ENCODE measurements around the gene TUBA3D.
"Not testable (repeated sequence)": the region's sequence is repeated elsewhere in the genome, so short reads cannot be mapped to it uniquely, and the experiment has no call there.

The TUBA3D gene

DNA sequence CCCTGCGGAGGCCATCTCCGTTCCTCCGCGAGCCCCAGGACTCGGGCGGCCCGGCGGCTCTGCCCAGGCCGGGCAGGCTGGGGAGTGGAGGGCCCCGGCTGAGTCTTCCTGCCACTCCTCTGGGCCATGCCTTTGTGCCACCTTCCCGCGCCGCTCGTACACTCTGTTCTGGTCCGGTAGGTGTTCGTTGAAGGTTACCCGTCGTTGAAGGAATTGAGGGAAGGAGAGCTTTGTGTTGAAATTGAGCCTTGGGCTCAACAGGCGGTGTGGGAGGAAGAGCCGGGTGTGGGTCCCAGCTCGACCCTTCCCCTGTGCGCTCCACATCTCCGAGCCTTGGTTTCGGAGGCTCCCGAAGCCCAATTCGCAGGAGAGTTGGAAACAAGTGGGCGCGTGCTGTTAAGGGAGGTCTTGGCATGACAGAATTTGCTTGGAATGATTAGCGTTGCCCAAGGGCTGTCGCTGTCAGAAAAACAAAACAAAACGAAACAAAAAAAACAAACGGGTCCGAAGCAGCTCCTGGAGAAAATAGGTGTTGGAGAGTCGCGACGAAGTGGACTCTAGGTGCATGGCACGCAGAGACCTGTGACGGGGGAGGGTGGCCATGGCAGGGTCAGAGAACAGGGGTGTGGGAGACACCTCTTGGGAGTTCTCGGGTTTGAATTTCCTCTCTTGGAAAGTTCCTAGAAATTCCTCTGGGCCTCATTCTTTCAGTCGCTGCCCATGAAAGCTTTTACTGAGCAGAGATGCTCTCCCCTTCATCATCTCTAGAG, 17.5 kb downstream of the TUBA3D start:
- TF ChIP-seq ZNF565 (CRISPR knock-in tag; conservative IDR thresholded peaks at IDR 0.05; ENCODE audit: low read depth) (no peak), ZFP3 (CRISPR knock-in tag; IDR thresholded peaks at IDR 0.05) (no peak), RARB (CRISPR knock-in tag; IDR thresholded peaks at IDR 0.05) (no peak), PPARA (CRISPR knock-in tag; IDR thresholded peaks at IDR 0.05; ENCODE audit: borderline replicate concordance) (no peak), CSDC2 (CRISPR knock-in tag; IDR thresholded peaks at IDR 0.05) (no peak), OSR1 (CRISPR knock-in tag; IDR thresholded peaks at IDR 0.05) (no peak), ARNTL (CRISPR knock-in tag; IDR thresholded peaks at IDR 0.05; ENCODE audit: borderline replicate concordance, low read depth) (no peak), ISL1 (CRISPR knock-in tag; IDR thresholded peaks at IDR 0.05) (no peak), SNAI2 (CRISPR knock-in tag; IDR thresholded peaks at IDR 0.05) (no peak), ZNF8 (CRISPR knock-in tag; IDR thresholded peaks at IDR 0.05) (no peak), ZFP30 (CRISPR knock-in tag; IDR thresholded peaks at IDR 0.05) (no peak)
- TF ChIP-seq, protein P1, sequence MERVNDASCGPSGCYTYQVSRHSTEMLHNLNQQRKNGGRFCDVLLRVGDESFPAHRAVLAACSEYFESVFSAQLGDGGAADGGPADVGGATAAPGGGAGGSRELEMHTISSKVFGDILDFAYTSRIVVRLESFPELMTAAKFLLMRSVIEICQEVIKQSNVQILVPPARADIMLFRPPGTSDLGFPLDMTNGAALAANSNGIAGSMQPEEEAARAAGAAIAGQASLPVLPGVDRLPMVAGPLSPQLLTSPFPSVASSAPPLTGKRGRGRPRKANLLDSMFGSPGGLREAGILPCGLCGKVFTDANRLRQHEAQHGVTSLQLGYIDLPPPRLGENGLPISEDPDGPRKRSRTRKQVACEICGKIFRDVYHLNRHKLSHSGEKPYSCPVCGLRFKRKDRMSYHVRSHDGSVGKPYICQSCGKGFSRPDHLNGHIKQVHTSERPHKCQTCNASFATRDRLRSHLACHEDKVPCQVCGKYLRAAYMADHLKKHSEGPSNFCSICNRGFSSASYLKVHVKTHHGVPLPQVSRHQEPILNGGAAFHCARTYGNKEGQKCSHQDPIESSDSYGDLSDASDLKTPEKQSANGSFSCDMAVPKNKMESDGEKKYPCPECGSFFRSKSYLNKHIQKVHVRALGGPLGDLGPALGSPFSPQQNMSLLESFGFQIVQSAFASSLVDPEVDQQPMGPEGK (CRISPR knock-in tag; IDR thresholded peaks at IDR 0.05; ENCODE audit: borderline replicate concordance), result no peak
- TF ChIP-seq, protein P2, sequence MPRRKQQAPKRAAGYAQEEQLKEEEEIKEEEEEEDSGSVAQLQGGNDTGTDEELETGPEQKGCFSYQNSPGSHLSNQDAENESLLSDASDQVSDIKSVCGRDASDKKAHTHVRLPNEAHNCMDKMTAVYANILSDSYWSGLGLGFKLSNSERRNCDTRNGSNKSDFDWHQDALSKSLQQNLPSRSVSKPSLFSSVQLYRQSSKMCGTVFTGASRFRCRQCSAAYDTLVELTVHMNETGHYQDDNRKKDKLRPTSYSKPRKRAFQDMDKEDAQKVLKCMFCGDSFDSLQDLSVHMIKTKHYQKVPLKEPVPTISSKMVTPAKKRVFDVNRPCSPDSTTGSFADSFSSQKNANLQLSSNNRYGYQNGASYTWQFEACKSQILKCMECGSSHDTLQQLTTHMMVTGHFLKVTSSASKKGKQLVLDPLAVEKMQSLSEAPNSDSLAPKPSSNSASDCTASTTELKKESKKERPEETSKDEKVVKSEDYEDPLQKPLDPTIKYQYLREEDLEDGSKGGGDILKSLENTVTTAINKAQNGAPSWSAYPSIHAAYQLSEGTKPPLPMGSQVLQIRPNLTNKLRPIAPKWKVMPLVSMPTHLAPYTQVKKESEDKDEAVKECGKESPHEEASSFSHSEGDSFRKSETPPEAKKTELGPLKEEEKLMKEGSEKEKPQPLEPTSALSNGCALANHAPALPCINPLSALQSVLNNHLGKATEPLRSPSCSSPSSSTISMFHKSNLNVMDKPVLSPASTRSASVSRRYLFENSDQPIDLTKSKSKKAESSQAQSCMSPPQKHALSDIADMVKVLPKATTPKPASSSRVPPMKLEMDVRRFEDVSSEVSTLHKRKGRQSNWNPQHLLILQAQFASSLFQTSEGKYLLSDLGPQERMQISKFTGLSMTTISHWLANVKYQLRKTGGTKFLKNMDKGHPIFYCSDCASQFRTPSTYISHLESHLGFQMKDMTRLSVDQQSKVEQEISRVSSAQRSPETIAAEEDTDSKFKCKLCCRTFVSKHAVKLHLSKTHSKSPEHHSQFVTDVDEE (CRISPR knock-in tag; IDR thresholded peaks at IDR 0.05), result no peak
- peak; percentile 53 for ATAC-seq

DNA sequence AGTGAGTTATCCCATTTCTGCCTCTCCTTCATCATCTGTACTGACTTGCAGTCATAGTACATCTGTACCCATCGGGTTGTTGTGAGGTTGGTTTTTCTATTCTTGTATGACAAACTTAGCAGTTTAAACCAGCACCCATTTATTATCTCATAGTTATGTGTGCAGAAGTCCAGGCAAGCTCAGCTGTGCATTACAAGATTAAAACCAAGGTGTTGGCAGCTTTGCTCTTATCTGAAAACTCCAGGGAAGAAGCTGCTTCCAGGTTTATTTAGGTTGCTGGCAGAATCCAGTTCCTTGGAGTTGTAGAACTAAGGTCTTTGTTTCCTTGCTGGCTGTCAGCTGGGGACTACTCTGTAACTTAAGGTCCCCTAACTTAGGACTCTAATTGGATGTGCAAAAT, 19.6 kb downstream of the TUBA3D start:
- ATAC-seq, result not testable (repeated sequence)

DNA sequence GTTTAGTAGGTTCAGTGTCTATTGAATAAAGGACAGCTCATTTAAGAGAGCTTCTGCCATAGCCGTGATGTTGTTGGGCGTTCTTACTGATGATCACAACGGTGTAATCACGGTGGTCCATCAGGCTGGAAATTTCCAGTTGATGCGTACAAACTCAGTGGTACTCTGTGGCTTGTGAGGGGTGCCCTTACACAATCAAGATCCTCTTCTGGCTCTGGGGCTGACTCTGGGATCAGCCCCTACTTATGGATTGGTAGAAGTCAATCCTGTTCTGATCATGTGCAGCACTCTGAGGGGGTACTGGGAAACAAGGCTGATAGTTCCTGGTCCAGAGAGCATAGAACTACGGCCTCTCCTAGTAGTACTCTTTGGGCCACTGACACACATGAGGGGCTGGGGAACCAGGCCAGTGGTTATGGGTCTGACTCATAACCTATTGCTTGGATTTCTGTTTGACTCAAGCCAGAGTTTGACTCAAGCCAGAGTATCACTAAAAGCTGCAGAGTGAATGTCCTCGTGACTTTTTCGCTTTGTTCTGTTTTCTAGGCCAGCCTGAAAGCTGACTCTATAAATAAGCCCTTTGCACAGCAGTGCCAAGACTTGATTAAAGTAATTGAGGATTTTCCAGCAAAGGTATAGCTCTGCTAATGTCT, 22.5 kb downstream of the TUBA3D start:
- ATAC-seq, result not testable (repeated sequence)

DNA sequence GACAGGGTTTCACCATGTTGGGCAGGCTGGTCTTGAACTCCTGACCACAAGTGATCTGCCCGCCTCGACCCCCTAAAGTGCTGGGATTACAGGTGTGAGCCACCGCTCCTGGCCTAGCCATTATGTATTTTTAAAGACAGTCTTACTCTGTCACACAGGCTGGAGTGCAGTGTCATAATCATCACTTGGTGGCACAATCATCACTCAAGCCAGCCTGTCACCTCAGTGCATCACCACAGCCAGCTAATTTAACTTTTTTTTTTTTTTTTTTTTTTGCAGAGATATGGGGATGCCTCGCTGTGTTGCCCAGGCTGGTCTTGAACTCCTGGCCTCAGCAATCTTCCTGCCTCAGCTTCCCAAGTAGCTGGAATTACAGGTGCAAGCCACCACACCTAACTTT, 27.7 kb downstream of the TUBA3D start:
- ATAC-seq, result not testable (repeated sequence)

DNA sequence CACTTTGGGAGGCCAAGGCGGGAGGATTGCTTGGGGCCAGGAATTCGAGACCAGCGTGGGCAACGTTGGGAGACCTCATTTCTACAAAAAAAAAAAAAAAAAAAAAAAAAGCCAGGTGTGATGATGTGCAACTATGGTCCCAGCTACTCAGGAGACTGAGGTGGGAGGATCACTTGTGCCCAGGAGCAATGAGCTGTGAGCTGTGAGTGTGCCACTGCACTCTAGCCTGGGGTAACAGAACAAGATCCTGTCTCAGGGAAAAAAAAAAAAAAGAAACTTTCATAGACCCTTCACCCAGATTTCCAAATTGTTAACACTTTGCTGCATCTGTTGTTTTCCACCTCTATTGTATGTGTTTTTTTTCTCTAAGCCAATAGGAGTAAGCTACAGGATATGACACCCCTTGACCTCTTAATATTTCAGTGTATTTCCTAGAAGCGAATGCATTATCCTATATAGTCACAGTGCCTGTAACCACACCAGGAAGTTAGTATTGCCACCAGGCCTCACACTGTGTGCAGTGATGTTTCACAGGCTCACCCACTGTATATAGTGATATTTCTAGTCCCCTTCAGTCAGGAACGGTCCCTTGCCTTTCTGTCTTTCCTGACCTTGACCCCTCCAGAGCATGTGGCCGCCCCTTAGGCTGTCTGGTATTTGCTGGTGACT, 28.3 kb downstream of the TUBA3D start:
- ATAC-seq, result not testable (repeated sequence)

DNA sequence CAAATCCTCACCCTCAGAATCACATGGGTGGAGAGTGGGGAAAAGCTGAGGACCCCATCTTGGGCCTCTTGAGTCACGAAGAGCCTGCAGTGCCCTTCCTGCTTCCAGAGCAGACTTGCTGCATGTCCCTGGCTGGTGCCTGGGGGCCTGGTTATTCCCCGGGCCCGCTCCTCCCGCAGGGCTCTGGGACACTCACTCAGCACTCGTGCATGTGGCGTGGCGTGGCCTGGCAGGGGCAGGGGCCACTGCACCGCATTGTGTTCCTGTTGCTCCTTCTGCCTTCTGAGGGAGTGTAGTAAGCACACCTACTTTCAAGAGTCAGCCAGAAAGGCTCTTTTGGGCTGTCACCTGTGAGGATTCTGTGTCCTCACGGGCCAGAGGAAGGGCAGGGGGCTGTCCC, 33.7 kb downstream of the TUBA3D start:
- no peak for ATAC-seq
- TF ChIP-seq TOX (CRISPR knock-in tag; IDR thresholded peaks at IDR 0.05; ENCODE audit: borderline replicate concordance) (no peak), OSR1 (CRISPR knock-in tag; IDR thresholded peaks at IDR 0.05) (no peak), ZNF565 (CRISPR knock-in tag; conservative IDR thresholded peaks at IDR 0.05; ENCODE audit: low read depth) (no peak), ZNF70 (CRISPR knock-in tag; IDR thresholded peaks at IDR 0.05) (no peak), BACH2 (CRISPR knock-in tag; IDR thresholded peaks at IDR 0.05; ENCODE audit: borderline replicate concordance) (no peak), CSDC2 (CRISPR knock-in tag; IDR thresholded peaks at IDR 0.05) (no peak), TCF4 (CRISPR knock-in tag; IDR thresholded peaks at IDR 0.05; ENCODE audit: borderline replicate concordance) (no peak), ARNTL (CRISPR knock-in tag; IDR thresholded peaks at IDR 0.05; ENCODE audit: borderline replicate concordance, low read depth) (no peak), ISL1 (CRISPR knock-in tag; IDR thresholded peaks at IDR 0.05) (no peak), ZFP3 (CRISPR knock-in tag; IDR thresholded peaks at IDR 0.05) (no peak), SNAI2 (CRISPR knock-in tag; IDR thresholded peaks at IDR 0.05) (no peak)
- TF ChIP-seq, protein P1 (CRISPR knock-in tag; IDR thresholded peaks at IDR 0.05; ENCODE audit: borderline replicate concordance), result no peak
- TF ChIP-seq, protein P3, sequence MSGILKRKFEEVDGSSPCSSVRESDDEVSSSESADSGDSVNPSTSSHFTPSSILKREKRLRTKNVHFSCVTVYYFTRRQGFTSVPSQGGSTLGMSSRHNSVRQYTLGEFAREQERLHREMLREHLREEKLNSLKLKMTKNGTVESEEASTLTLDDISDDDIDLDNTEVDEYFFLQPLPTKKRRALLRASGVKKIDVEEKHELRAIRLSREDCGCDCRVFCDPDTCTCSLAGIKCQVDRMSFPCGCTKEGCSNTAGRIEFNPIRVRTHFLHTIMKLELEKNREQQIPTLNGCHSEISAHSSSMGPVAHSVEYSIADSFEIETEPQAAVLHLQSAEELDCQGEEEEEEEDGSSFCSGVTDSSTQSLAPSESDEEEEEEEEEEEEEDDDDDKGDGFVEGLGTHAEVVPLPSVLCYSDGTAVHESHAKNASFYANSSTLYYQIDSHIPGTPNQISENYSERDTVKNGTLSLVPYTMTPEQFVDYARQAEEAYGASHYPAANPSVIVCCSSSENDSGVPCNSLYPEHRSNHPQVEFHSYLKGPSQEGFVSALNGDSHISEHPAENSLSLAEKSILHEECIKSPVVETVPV (CRISPR knock-in tag; IDR thresholded peaks at IDR 0.05), result no peak
- TF ChIP-seq, protein P2 (CRISPR knock-in tag; IDR thresholded peaks at IDR 0.05), result no peak
